Measurements from ENCODE around the gene NEMP1.

- no peak for TF ChIP-seq CTCF (conservative IDR thresholded peaks at IDR 0.05; ENCODE audit: low read length)
- no peak for TF ChIP-seq EZH2phosphoT487 (IDR thresholded peaks at IDR 0.05; ENCODE audit: borderline replicate concordance)
Observed at GRCh38 chr12:57088354-57089270, 10.0 kb upstream of the NEMP1 start, which contains the start of gene NAB2.
